WTC11 (cell line): ENCODE results near the gene LRRFIP2. TPM values are rescaled to one million over a fixed set of nuclear protein-coding genes. Genes with fewer than 3 reads are reported as not detected.

Source experiments
- ATAC-seq: fragments of 200-7000 bp; cut with Tn5 transposase; 2 replicates; pipeline ENCODE4 v1.10.0; 2021; ENCODE audit warnings: mild to moderate bottlenecking, moderate library complexity
- CTCF ChIA-PET: fragments of 300-600 bp; sonication (Branson Sonifier 250); formaldehyde crosslinking; loops from one replicate; lab custom pipeline; 2021; ENCODE audit warnings: antibody characterized with exemption; lab: Charles Lee
- POLR2A ChIA-PET: fragments of 350-600 bp; sonication (Branson Sonifier 250); formaldehyde crosslinking; loops from one replicate; lab custom pipeline; 2021; ENCODE audit warnings: antibody characterized with exemption; lab: Charles Lee
- DNase-seq: peaks from one replicate; pipeline ENCODE4 v3.0.0; 2021; ENCODE audit warnings: low spot score
- H3K27ac Mint-ChIP-seq: 2 replicates; pipeline ENCODE4 v1.8.0; 2021; ENCODE audit warnings: mixed read lengths
- H3K27me3 Mint-ChIP-seq: 2 replicates; pipeline ENCODE4 v1.8.0; 2021; ENCODE audit warnings: low read depth, mild to moderate bottlenecking, moderate library complexity, mixed read lengths
- H3K36me3 Mint-ChIP-seq: 2 replicates; pipeline ENCODE4 v1.8.0; 2021; ENCODE audit warnings: mixed read lengths
- H3K4me1 Mint-ChIP-seq: 2 replicates; pipeline ENCODE4 v1.8.0; 2022; ENCODE audit warnings: mixed read lengths
- H3K4me3 Mint-ChIP-seq: 2 replicates; pipeline ENCODE4 v1.8.0; 2021; ENCODE audit warnings: mild to moderate bottlenecking, moderate library complexity, mixed read lengths
- H3K9me3 Mint-ChIP-seq: 2 replicates; pipeline ENCODE4 v1.8.0; 2021; ENCODE audit warnings: mixed read lengths
- ATF2 ChIP-seq: sonication (generic); formaldehyde crosslinking; IDR thresholded peaks from 2 replicates; pipeline ENCODE4 v1.8.1; 2022; ENCODE audit warnings: low read depth, missing genetic modification reagents, borderline replicate concordance
- E2F5 ChIP-seq: sonication (generic); formaldehyde crosslinking; IDR thresholded peaks from 2 replicates; pipeline ENCODE4 v1.8.1; 2022; ENCODE audit warnings: mild to moderate bottlenecking, moderate library complexity, missing genetic modification reagents
- FOXP1 ChIP-seq: sonication (generic); formaldehyde crosslinking; IDR thresholded peaks from 2 replicates; pipeline ENCODE4 v1.8.0; 2022; ENCODE audit warnings: missing genetic modification reagents, mild to moderate bottlenecking, moderate library complexity, borderline replicate concordance
- GABPB1 ChIP-seq: sonication (generic); formaldehyde crosslinking; IDR thresholded peaks from 2 replicates; pipeline ENCODE4 v1.8.1; 2023; ENCODE audit warnings: mild to moderate bottlenecking, missing genetic modification reagents
- IRF2 ChIP-seq: sonication (generic); formaldehyde crosslinking; IDR thresholded peaks from 2 replicates; pipeline ENCODE4 v1.8.0; 2022; ENCODE audit warnings: low read depth, missing genetic modification reagents, borderline replicate concordance
- JUN ChIP-seq: sonication (generic); formaldehyde crosslinking; IDR thresholded peaks from 2 replicates; pipeline ENCODE4 v1.8.0; 2023; ENCODE audit warnings: mild to moderate bottlenecking, missing genetic modification reagents
- NFYB ChIP-seq: sonication (generic); formaldehyde crosslinking; conservative IDR thresholded peaks from 2 replicates; pipeline ENCODE4 v1.8.0; 2022; ENCODE audit warnings: low read depth, missing genetic modification reagents
- NR1H2 ChIP-seq: sonication (generic); formaldehyde crosslinking; IDR thresholded peaks from 2 replicates; pipeline ENCODE4 v1.9.0; 2021; ENCODE audit warnings: mild to moderate bottlenecking, moderate library complexity, missing genetic modification reagents
- NR3C1 ChIP-seq: sonication (generic); formaldehyde crosslinking; conservative IDR thresholded peaks from 2 replicates; pipeline ENCODE4 v1.8.1; 2023; ENCODE audit warnings: low read depth, mild to moderate bottlenecking, missing genetic modification reagents
- PREB ChIP-seq: sonication (generic); formaldehyde crosslinking; IDR thresholded peaks from 2 replicates; pipeline ENCODE4 v1.8.1; 2022; ENCODE audit warnings: mild to moderate bottlenecking, missing genetic modification reagents, moderate library complexity, borderline replicate concordance
- TCF7 ChIP-seq: sonication (generic); formaldehyde crosslinking; IDR thresholded peaks from 2 replicates; pipeline ENCODE4 v1.8.0; 2022; ENCODE audit warnings: mild to moderate bottlenecking, low read depth, missing genetic modification reagents, moderate library complexity
- ZBTB43 ChIP-seq: sonication (generic); formaldehyde crosslinking; IDR thresholded peaks from 2 replicates; pipeline ENCODE4 v1.8.1; 2023; ENCODE audit warnings: mild to moderate bottlenecking, missing genetic modification reagents
- ZNF138 ChIP-seq: sonication (generic); formaldehyde crosslinking; conservative IDR thresholded peaks from 2 replicates; pipeline ENCODE4 v1.8.1; 2022; ENCODE audit warnings: mild to moderate bottlenecking, moderate library complexity, missing genetic modification reagents
- total RNA-seq: library from RNA; stranded (reverse); gene quantifications from 3 replicates; pipeline ENCODE4 v1.2.3, GENCODE V29; 2021
- TF ChIP-seq, protein P1 (sequence below): fragments of 250-450 bp; sonication (Bioruptor Pico); IDR thresholded peaks from 2 replicates; pipeline ENCODE4 v1.9.0; 2021; ENCODE audit warnings: mild to moderate bottlenecking, borderline replicate concordance
- TF ChIP-seq, protein P2 (sequence below): fragments of 250-450 bp; sonication (Bioruptor Pico); IDR thresholded peaks from 2 replicates; pipeline ENCODE4 v1.9.0; 2021; ENCODE audit warnings: moderate library complexity, mild to moderate bottlenecking, inconsistent platforms, borderline replicate concordance

Gene LRRFIP2
- total RNA-seq, 1 experiment from 2014 or later, result 23.7 TPM

GRCh38 chr3:37054370-37054769 lies 120.0 kb downstream of the LRRFIP2 start:
- Mint-ChIP-seq H3K27me3 (no peaks in the 10 kb centered on the region), H3K9me3 (no peaks in the 10 kb centered on the region), H3K27ac (no peak overlapping the region), H3K4me3 (no peak overlapping the region), H3K4me1 (no peaks in the 10 kb centered on the region), H3K36me3 (peaks cover 37% of the 10 kb centered on the region)
- ChIA-PET CTCF (no interaction called here), POLR2A (no interaction called here)
- no peak for TF ChIP-seq NFYB
- DNase-seq, result no peak
- ATAC-seq, result no peak

- no peaks in the 10 kb centered on the region for H3K9me3 Mint-ChIP-seq
- H3K27ac Mint-ChIP-seq, result no peak overlapping the region
- H3K4me3 Mint-ChIP-seq, result no peak overlapping the region
- H3K36me3 Mint-ChIP-seq, result peaks cover 43% of the 10 kb centered on the region
- ChIA-PET CTCF (no interaction called here), POLR2A (no interaction called here)
- DNase-seq (no peak), ATAC-seq (no peak)
- H3K4me1 Mint-ChIP-seq, result no peaks in the 10 kb centered on the region
- no peak for TF ChIP-seq GABPB1
- TF ChIP-seq NR3C1 (CRISPR knock-in tag), result no peak
- TF ChIP-seq ZBTB43 (CRISPR knock-in tag), result no peak
- TF ChIP-seq NR1H2 (CRISPR knock-in tag), result no peak
- no peak for TF ChIP-seq ZNF138
- no peak for TF ChIP-seq IRF2 (CRISPR knock-in tag)
- TF ChIP-seq ATF2 (CRISPR knock-in tag), result no peak
- no peak for TF ChIP-seq E2F5
- no peak for TF ChIP-seq PREB
- TF ChIP-seq, all 79 proteins: peak for 0
- no peaks in the 10 kb centered on the region for H3K27me3 Mint-ChIP-seq
Observed at GRCh38 chr3:37053753-37054152, 120.6 kb downstream of the LRRFIP2 start.

DNA sequence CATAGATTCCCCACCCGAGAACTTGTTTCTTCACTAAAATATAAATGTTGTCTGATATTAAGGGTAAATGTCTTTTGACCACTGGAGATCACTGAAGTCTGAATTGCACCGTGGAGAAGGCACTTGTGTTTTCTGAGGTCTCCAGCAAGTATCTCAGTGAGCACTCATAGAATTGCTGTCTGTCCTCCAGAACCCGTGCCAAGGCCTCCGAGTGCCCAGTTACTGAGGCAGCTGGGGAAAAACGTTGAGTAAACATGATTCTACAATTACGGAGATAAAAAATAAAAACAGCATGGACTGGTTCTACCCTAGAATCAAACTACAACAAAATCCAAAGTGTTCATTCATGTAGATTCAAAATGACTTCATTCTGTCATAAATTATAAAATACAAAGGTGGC lies 121.0 kb downstream of the LRRFIP2 start:
- ATAC-seq, result no peak
- H3K27me3 Mint-ChIP-seq, result no peaks in the 10 kb centered on the region
- peaks cover 44% of the 10 kb centered on the region for H3K36me3 Mint-ChIP-seq
- H3K4me3 Mint-ChIP-seq, result no peak overlapping the region
- ChIA-PET POLR2A (no interaction called here), CTCF (no interaction called here)
- H3K9me3 Mint-ChIP-seq, result no peaks in the 10 kb centered on the region
- no peak for DNase-seq
- H3K4me1 Mint-ChIP-seq, result no peaks in the 10 kb centered on the region
- TF ChIP-seq TCF7, result no peak
- no peak for TF ChIP-seq JUN (CRISPR knock-in tag)
- no peak for TF ChIP-seq NR1H2 (CRISPR knock-in tag)
- no peak for TF ChIP-seq FOXP1
- TF ChIP-seq, protein P1, sequence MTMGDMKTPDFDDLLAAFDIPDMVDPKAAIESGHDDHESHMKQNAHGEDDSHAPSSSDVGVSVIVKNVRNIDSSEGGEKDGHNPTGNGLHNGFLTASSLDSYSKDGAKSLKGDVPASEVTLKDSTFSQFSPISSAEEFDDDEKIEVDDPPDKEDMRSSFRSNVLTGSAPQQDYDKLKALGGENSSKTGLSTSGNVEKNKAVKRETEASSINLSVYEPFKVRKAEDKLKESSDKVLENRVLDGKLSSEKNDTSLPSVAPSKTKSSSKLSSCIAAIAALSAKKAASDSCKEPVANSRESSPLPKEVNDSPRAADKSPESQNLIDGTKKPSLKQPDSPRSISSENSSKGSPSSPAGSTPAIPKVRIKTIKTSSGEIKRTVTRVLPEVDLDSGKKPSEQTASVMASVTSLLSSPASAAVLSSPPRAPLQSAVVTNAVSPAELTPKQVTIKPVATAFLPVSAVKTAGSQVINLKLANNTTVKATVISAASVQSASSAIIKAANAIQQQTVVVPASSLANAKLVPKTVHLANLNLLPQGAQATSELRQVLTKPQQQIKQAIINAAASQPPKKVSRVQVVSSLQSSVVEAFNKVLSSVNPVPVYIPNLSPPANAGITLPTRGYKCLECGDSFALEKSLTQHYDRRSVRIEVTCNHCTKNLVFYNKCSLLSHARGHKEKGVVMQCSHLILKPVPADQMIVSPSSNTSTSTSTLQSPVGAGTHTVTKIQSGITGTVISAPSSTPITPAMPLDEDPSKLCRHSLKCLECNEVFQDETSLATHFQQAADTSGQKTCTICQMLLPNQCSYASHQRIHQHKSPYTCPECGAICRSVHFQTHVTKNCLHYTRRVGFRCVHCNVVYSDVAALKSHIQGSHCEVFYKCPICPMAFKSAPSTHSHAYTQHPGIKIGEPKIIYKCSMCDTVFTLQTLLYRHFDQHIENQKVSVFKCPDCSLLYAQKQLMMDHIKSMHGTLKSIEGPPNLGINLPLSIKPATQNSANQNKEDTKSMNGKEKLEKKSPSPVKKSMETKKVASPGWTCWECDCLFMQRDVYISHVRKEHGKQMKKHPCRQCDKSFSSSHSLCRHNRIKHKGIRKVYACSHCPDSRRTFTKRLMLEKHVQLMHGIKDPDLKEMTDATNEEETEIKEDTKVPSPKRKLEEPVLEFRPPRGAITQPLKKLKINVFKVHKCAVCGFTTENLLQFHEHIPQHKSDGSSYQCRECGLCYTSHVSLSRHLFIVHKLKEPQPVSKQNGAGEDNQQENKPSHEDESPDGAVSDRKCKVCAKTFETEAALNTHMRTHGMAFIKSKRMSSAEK (CRISPR knock-in tag), result no peak
- TF ChIP-seq, protein P2, sequence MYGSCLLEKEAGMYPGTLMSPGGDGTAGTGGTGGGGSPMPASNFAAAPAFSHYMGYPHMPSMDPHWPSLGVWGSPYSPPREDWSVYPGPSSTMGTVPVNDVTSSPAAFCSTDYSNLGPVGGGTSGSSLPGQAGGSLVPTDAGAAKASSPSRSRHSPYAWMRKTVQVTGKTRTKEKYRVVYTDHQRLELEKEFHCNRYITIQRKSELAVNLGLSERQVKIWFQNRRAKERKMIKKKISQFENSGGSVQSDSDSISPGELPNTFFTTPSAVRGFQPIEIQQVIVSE (CRISPR knock-in tag), result no peak
- H3K27ac Mint-ChIP-seq, result no peak overlapping the region
